Measurements from ENCODE around the gene LPP. TPM values are rescaled to one million over a fixed set of nuclear protein-coding genes. Genes with fewer than 3 reads are reported as not detected.

The LPP gene
- total and polyA plus RNA-seq, 2 of the 4 experiments (the other 2 are of a cell fraction) = 16.0 to 130 TPM

GRCh38 chr3:188439080-188439479 is 285.1 kb downstream of the LPP start:
- DNase-seq (no peak), ATAC-seq (ENCODE audit: low read depth) (no peak)
- no peak for TF ChIP-seq RCOR1 (IDR thresholded peaks at IDR 0.05; ENCODE audit: insufficient replicate concordance, low read length)
- TF ChIP-seq RFX5 (IDR thresholded peaks at IDR 0.05; ENCODE audit: low read depth, low read length) = no peak
- no peak for TF ChIP-seq CHD1 (IDR thresholded peaks at IDR 0.05; ENCODE audit: low read depth, low read length)
- TF ChIP-seq NFE2L2 (IDR thresholded peaks at IDR 0.05; ENCODE audit: low read depth, low read length) = no peak
- no peak for TF ChIP-seq MXI1 (IDR thresholded peaks at IDR 0.05; ENCODE audit: borderline replicate concordance, low read depth, low read length)
- TF ChIP-seq SMC3 (IDR thresholded peaks at IDR 0.05; ENCODE audit: low read depth, low read length) = no peak
- no peak for TF ChIP-seq MAZ (IDR thresholded peaks at IDR 0.05; ENCODE audit: borderline replicate concordance, low read depth, low read length)
- TF ChIP-seq POLR2A (IDR thresholded peaks at IDR 0.05; ENCODE audit: low read depth, low read length) = no peak
- TF ChIP-seq MAFK (IDR thresholded peaks at IDR 0.05; ENCODE audit: low read depth, low read length) = no peak
- no peak for TF ChIP-seq CTCF (conservative IDR thresholded peaks at IDR 0.05; ENCODE audit: low read depth, low read length)
- no peak for TF ChIP-seq ELK1 (IDR thresholded peaks at IDR 0.05; ENCODE audit: borderline replicate concordance, low read depth, low read length)
- no peak for TF ChIP-seq FOS (IDR thresholded peaks at IDR 0.05; ENCODE audit: low read depth, low read length)
- TF ChIP-seq RAD21 (IDR thresholded peaks at IDR 0.05; ENCODE audit: low read length) = no peak
- no peak for TF ChIP-seq USF2 (IDR thresholded peaks at IDR 0.05; ENCODE audit: low read depth, low read length)
- TF ChIP-seq BHLHE40 (IDR thresholded peaks at IDR 0.05; ENCODE audit: low read depth, low read length) = no peak
- TF ChIP-seq CEBPB (IDR thresholded peaks at IDR 0.05; ENCODE audit: low read depth, low read length) = no peak
- intact Hi-C loops (cut with micrococcal nuclease) = no loop called here
- H3K4ac ChIP-seq (ENCODE audit: low read depth, low read length) = no peak overlapping the region
- no peak overlapping the region for H2AFZ ChIP-seq (replicated peaks; ENCODE audit: low read length, poor library complexity)
- no peak overlapping the region for H4K8ac ChIP-seq (ENCODE audit: low read depth in 2 of 2, low read length in 2 of 2)
- H3K4me2 ChIP-seq (ENCODE audit: low read depth, low read length) = no peak overlapping the region
- no peaks in the 10 kb centered on the region for H3K27me3 ChIP-seq (ENCODE audit: control insufficient read depth, insufficient read depth, low read length)
- H3K79me1 ChIP-seq (ENCODE audit: low read depth in 1 of 2, low read length in 2 of 2) = peaks cover 47 to 74% of the 10 kb centered on the region in 2 experiments
- H3K56ac ChIP-seq (ENCODE audit: extremely low read depth, insufficient read depth, low read length) = no peak overlapping the region
- H3K14ac ChIP-seq (replicated peaks; ENCODE audit: low read depth, low read length) = 0 out of 2 replicates have a peak overlapping the region, but pooled peaks have one; percentile 0
- no peaks in the 10 kb centered on the region for H3K9me3 ChIP-seq (ENCODE audit: control insufficient read depth, insufficient read depth, low read length)
- H3K36me3 ChIP-seq (ENCODE audit: control insufficient read depth, insufficient read depth, low read length) = peaks cover 8% of the 10 kb centered on the region
- H2BK15ac ChIP-seq (ENCODE audit: low read depth, low read length) = no peak overlapping the region
- peaks cover 24% of the 10 kb centered on the region; the same call in 1 of the 2 replicates for H4K20me1 ChIP-seq (ENCODE audit: insufficient read depth, low read length)
- no peak overlapping the region for H4K91ac ChIP-seq (ENCODE audit: insufficient read depth, low read depth, low read length)
- H2BK5ac ChIP-seq (ENCODE audit: low read depth, low read length, poor library complexity, severe bottlenecking) = no peak overlapping the region
- dilution Hi-C loops (cut with HindIII; ENCODE audit: low sequenced_read_pairs, unreplicated experiment) = no loop called here
- no peak overlapping the region for H2AK5ac ChIP-seq (ENCODE audit: low read depth, low read length)
- CTCF ChIA-PET = no interaction called here
- H3K23ac ChIP-seq (ENCODE audit: low read depth, low read length) = no peak overlapping the region
- H2BK120ac ChIP-seq (ENCODE audit: low read depth, low read length) = no peak overlapping the region
- POLR2A ChIA-PET (ENCODE audit: unreplicated experiment) = no interaction called here
- no TSS peak for BruUV-seq (replicated peaks)
- H2BK20ac ChIP-seq (ENCODE audit: low read depth, low read length) = no peak overlapping the region
- WGBS, 2 experiments (ENCODE audit: extremely low coverage in 2 of 2, insufficient read length in 1 of 2) = 100% methylated on average over 1 of the region's 5 CpGs; no CpG with 5 or more reads in 1 of the 2 experiments
- peaks cover 14% of the 10 kb centered on the region for H3K4me1 ChIP-seq (ENCODE audit: control insufficient read depth, insufficient read depth, low read length)
- no peak overlapping the region for H3K9ac ChIP-seq (ENCODE audit: low read depth, low read length)
- no peak overlapping the region for H3K27ac ChIP-seq (ENCODE audit: insufficient read depth, low read length)
- in situ Hi-C loops (cut with MboI; ENCODE audit: low sequenced_read_pairs) = no loop called here
- H2AK9ac ChIP-seq (replicated peaks; ENCODE audit: low read depth, low read length, poor library complexity) = no peak overlapping the region
- H4K5ac ChIP-seq (ENCODE audit: low read depth, low read length) = no peak overlapping the region
- no peak overlapping the region for H3K4me3 ChIP-seq (ENCODE audit: insufficient read depth, low read depth, low read length)
- H3K9me1 ChIP-seq (ENCODE audit: insufficient read depth, low read length) = peaks cover 5% of the 10 kb centered on the region; the same call in 1 of the 2 replicates
- no peak overlapping the region; the same call in 1 of the 2 replicates for H3K18ac ChIP-seq (ENCODE audit: low read depth, low read length)
